Neuronal stem cell (in vitro differentiated cells): ENCODE data around the gene TRIM71.

Experiments used
- DNase-seq: peaks from one replicate; pipeline ENCODE4 v3.0.0-alpha.2; 2013; ENCODE audit warnings: low spot score
- H2AFZ ChIP-seq: one replicate; pipeline ENCODE4 v1.6.1; 2013; ENCODE audit warnings: mild to moderate bottlenecking, low read length, inconsistent platforms
- H2AK5ac ChIP-seq: 2 replicates; pipeline ENCODE4 v1.6.1; 2013; ENCODE audit warnings: low read depth, mild to moderate bottlenecking, inconsistent platforms, low read length, moderate library complexity, mixed read lengths
- H2BK120ac ChIP-seq: 2 replicates; pipeline ENCODE4 v1.6.1; 2013; ENCODE audit warnings: low read depth, mild to moderate bottlenecking, inconsistent platforms, low read length, moderate library complexity, mixed read lengths
- H2BK12ac ChIP-seq: one replicate; pipeline ENCODE4 v1.6.1; 2013; ENCODE audit warnings: low read length, inconsistent platforms
- H2BK15ac ChIP-seq: 2 replicates; pipeline ENCODE4 v1.6.1; 2013; ENCODE audit warnings: mild to moderate bottlenecking, low read length, inconsistent platforms, mixed read lengths
- H2BK5ac ChIP-seq: one replicate; pipeline ENCODE4 v1.6.1; 2013; ENCODE audit warnings: inconsistent platforms, mild to moderate bottlenecking, low read length, moderate library complexity
- H3K14ac ChIP-seq: one replicate; pipeline ENCODE4 v1.6.1; 2013; ENCODE audit warnings: low read length, inconsistent platforms
- H3K18ac ChIP-seq: 2 replicates; pipeline ENCODE4 v1.6.1; 2013; ENCODE audit warnings: low read length, inconsistent platforms
- H3K23ac ChIP-seq: 2 replicates; pipeline ENCODE4 v1.6.1; 2013; ENCODE audit warnings: low read depth, mild to moderate bottlenecking, mixed read lengths, low read length, inconsistent platforms; ENCODE audit not compliant: poor library complexity
- H3K27ac ChIP-seq: replicated peaks from 3 replicates; pipeline ENCODE4 v1.5.1; 2013; ENCODE audit warnings: low read length, inconsistent platforms
- H3K27me3 ChIP-seq, 3 experiments: 2 replicates each; pipeline ENCODE4 v1.6.1; 2013; ENCODE audit warnings: low read length in 3 of 3, mild to moderate bottlenecking in 2 of 3, inconsistent platforms in 1 of 3, low read depth in 1 of 3, mixed read lengths in 1 of 3, moderate library complexity in 1 of 3; ENCODE audit not compliant: control insufficient read depth in 3 of 3, insufficient read depth in 3 of 3
- H3K36me3 ChIP-seq, 2 donors: replicated peaks in 1 of 2; 2 replicates each; pipeline ENCODE4 v1.6.1; 2013; ENCODE audit warnings: low read length in 2 of 2; ENCODE audit not compliant: control insufficient read depth in 2 of 2, insufficient read depth in 2 of 2
- H3K4ac ChIP-seq: 2 replicates; pipeline ENCODE4 v1.6.1; 2013; ENCODE audit warnings: inconsistent platforms, mild to moderate bottlenecking, low read length, moderate library complexity
- H3K4me1 ChIP-seq, 2 donors: 1 replicate in 1 of 2; 2 replicates in 1 of 2; pipeline ENCODE4 v1.6.1; 2013; ENCODE audit warnings: low read length in 2 of 2, low read depth in 1 of 2; ENCODE audit not compliant: control insufficient read depth in 2 of 2, insufficient read depth in 1 of 2
- H3K4me2 ChIP-seq: one replicate; pipeline ENCODE4 v1.6.1; 2013; ENCODE audit warnings: mild to moderate bottlenecking, low read length, inconsistent platforms; ENCODE audit not compliant: insufficient read depth, poor library complexity, severe bottlenecking
- H3K4me3 ChIP-seq, 2 donors: 2 replicates each; pipeline ENCODE4 v1.5.1; 2013; ENCODE audit warnings: low read length in 2 of 2, mild to moderate bottlenecking in 2 of 2, inconsistent platforms in 1 of 2, moderate library complexity in 1 of 2
- H3K79me1 ChIP-seq: one replicate; pipeline ENCODE4 v1.6.1; 2013; ENCODE audit warnings: low read depth, mild to moderate bottlenecking, inconsistent platforms, low read length, moderate library complexity
- H3K9ac ChIP-seq: one replicate; pipeline ENCODE4 v1.6.1; 2013; ENCODE audit warnings: mild to moderate bottlenecking, low read depth, low read length, inconsistent platforms; ENCODE audit not compliant: poor library complexity
- H3K9me3 ChIP-seq, 2 donors: replicated peaks in 1 of 2; 2 replicates each; pipeline versions ENCODE3 to v1.6.1; 2013; ENCODE audit warnings: low read length in 2 of 2, mild to moderate bottlenecking in 2 of 2, inconsistent platforms in 1 of 2, low read depth in 1 of 2, mixed read lengths in 1 of 2, moderate library complexity in 1 of 2; ENCODE audit not compliant: control insufficient read depth in 2 of 2, insufficient read depth in 1 of 2
- H4K8ac ChIP-seq: one replicate; pipeline ENCODE4 v1.6.1; 2013; ENCODE audit warnings: low read depth, mild to moderate bottlenecking, inconsistent platforms, low read length, moderate library complexity
- H4K91ac ChIP-seq: one replicate; pipeline ENCODE4 v1.6.1; 2013; ENCODE audit warnings: low read length, low read depth, mild to moderate bottlenecking, inconsistent platforms; ENCODE audit not compliant: poor library complexity
- WGBS, 2 donors: extraction: QIAGEN DNeasy Blood & Tissue Kit; methylation state at CpG; one replicate each; pipeline ENCODE4 v1.1.7; 2013; ENCODE audit warnings: missing lambda C conversion rate in 2 of 2, mixed read lengths in 1 of 2; ENCODE audit not compliant: insufficient read length in 2 of 2, insufficient replicate concordance in 1 of 2; ENCODE audit errors: extremely low coverage in 2 of 2; 5-methylcytosine and 5-hydroxymethylcytosine counted together

The TRIM71 gene

DNA sequence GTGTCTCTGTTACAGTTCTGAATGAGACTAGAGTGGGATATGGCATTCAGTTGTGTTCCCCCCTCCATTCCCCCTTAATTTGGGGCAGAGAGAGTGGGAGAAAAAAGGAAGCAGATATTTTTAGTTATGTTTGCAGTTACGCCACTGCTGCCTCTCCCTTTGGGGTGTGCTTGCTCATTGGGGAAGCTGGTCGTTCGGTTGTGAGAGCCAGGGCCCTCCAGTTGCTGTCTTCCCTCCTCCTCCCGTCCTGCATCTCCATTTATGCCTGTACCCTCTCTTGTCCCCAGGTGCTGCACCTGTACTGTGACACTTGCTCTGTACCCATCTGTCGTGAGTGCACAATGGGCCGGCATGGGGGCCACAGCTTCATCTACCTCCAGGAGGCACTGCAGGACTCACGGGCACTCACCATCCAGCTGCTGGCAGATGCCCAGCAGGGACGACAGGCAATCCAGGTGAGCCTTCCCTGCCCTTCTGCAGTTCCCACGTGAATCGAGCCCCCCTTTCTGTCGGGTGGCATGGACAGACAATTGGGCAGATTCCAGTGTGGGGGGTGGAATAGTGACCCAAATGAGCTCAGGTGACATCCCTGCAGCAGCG, 55.8 kb downstream of the TRIM71 start:
- Histone ChIP-seq H3K27me3 (no peaks in the 10 kb centered on the region), H3K79me1 (peaks cover 9% of the 10 kb centered on the region), H3K18ac (peak overlapping the region; percentile 40), H3K23ac (no peak overlapping the region), H4K91ac (no peak overlapping the region), H2BK120ac (no peak overlapping the region), H3K4me2 (no peak overlapping the region), H3K14ac (no peak overlapping the region), H2AK5ac (no peak overlapping the region), H2BK15ac (no peak overlapping the region), H3K27ac (no peak overlapping the region), H2BK5ac (no peak overlapping the region), H3K36me3 (peaks cover 24 to 72% of the 10 kb centered on the region in 2 donors), H3K4me3 (no peak overlapping the region), H2AFZ (no peak overlapping the region), H3K4me1 (peaks cover 30 to 34% of the 10 kb centered on the region in 2 donors), H3K9me3 (peaks cover 1 to 7% of the 10 kb centered on the region in 2 donors), H4K8ac (no peak overlapping the region), H3K9ac (no peak overlapping the region), H2BK12ac (no peak overlapping the region), H3K4ac (no peak overlapping the region)
- WGBS, 2 donors = no CpG with 5 or more reads among the region's 12 CpGs
- DNase-seq = no peak

DNA sequence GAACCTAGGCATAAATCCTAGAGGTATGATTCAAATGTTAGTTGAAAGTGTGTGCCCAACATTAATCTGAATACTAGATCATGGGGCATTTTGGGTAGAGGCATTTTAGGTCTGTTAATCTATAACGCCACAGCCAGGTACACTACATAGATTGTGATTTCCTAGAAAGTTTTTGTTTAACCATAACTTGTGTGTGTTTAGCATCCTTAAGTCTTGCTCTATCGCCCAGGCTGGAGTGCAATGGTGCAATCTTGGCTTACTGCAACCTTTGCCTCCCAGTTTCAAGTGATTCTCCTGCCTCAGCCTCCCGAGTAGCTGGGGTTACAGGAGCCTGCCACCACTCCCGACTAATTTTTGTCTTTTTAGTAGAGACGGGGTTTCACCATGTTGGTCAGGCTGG, 59.1 kb downstream of the TRIM71 start:
- no peak overlapping the region for H3K14ac ChIP-seq
- no peak overlapping the region for H3K4me3 ChIP-seq
- peaks cover 28 to 94% of the 10 kb centered on the region in 2 donors for H3K36me3 ChIP-seq
- H3K4me1 ChIP-seq = peaks cover 2 to 15% of the 10 kb centered on the region in 2 donors
- no peak overlapping the region for H2BK5ac ChIP-seq
- no peak overlapping the region for H3K18ac ChIP-seq
- no peak overlapping the region for H3K9ac ChIP-seq
- H2AK5ac ChIP-seq = no peak overlapping the region
- no peaks in the 10 kb centered on the region for H3K27me3 ChIP-seq
- no CpG with 5 or more reads among the region's 5 CpGs for WGBS, 2 donors
- H3K4me2 ChIP-seq = no peak overlapping the region
- no peak overlapping the region for H3K4ac ChIP-seq
- no peak for DNase-seq
- H2BK15ac ChIP-seq = no peak overlapping the region
- H3K23ac ChIP-seq = no peak overlapping the region
- no peak overlapping the region for H4K8ac ChIP-seq
- peaks cover 7% of the 10 kb centered on the region for H3K79me1 ChIP-seq
- H3K9me3 ChIP-seq = peaks cover 1 to 7% of the 10 kb centered on the region in 2 donors
- H2BK120ac ChIP-seq = no peak overlapping the region
- H4K91ac ChIP-seq = no peak overlapping the region
- H2AFZ ChIP-seq = no peak overlapping the region
- no peak overlapping the region for H3K27ac ChIP-seq
- H2BK12ac ChIP-seq = no peak overlapping the region

DNA sequence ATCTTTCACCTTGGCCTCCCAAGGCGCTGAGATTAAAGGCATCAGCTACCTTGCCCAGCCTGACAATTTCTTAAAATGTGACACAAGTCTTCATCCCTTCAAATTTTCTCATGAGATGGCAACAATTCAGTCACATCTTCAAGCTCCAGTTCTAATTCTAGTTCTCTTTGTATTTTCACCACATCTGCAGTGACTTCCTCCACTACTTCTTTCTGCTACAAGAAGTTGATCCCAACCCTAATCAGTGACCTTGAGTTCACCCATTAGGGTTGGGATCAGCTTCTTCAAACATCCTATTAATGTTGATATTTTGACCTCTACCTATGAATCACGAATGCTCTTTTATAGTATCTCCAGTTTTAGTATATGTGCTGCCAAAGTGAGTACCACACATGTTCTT, 59.8 kb downstream of the TRIM71 start:
- Histone ChIP-seq H3K4ac (no peak overlapping the region), H3K36me3 (peaks cover 28 to 97% of the 10 kb centered on the region in 2 donors), H2AK5ac (no peak overlapping the region), H3K4me1 (peaks cover under 1 to 11% of the 10 kb centered on the region in 2 donors), H4K8ac (no peak overlapping the region), H3K14ac (no peak overlapping the region), H3K4me3 (no peak overlapping the region), H3K9ac (no peak overlapping the region), H3K9me3 (peaks cover 1 to 7% of the 10 kb centered on the region in 2 donors), H2AFZ (no peak overlapping the region), H3K23ac (no peak overlapping the region), H3K27me3 (no peaks in the 10 kb centered on the region), H2BK15ac (no peak overlapping the region), H3K4me2 (no peak overlapping the region), H3K79me1 (peaks cover 7% of the 10 kb centered on the region), H2BK12ac (no peak overlapping the region), H2BK5ac (no peak overlapping the region), H2BK120ac (no peak overlapping the region), H3K18ac (no peak overlapping the region), H4K91ac (no peak overlapping the region), H3K27ac (no peak overlapping the region)
- DNase-seq = no peak
- WGBS, 2 donors = no CpG with 5 or more reads among the region's 2 CpGs

DNA sequence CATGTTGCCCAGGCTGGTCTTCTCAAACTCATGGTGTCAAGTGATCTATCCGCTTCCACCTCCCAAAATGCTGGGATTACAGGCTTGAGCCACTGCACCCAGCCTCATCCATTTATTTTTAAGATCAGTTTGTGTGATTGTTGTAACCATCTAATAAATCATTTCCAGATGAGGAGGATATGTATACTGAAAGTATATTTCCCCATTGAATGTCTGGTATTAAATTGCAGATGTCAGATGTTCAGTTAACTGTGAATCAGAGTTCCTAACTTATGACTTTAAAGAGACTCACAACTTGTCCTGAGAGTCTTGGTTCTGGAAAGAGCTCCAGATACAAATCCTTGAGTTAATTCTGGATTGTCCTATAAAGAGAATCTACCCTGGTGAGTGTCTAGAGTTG, 62.4 kb downstream of the TRIM71 start:
- H3K36me3 ChIP-seq = peaks cover 20 to 99% of the 10 kb centered on the region in 2 donors
- no peak overlapping the region for H4K91ac ChIP-seq
- H3K27ac ChIP-seq = no peak overlapping the region
- no peak overlapping the region for H3K9ac ChIP-seq
- H3K23ac ChIP-seq = no peak overlapping the region
- H2AK5ac ChIP-seq = no peak overlapping the region
- H4K8ac ChIP-seq = no peak overlapping the region
- H2AFZ ChIP-seq = no peak overlapping the region
- peaks cover 2% of the 10 kb centered on the region for H3K79me1 ChIP-seq
- H2BK15ac ChIP-seq = no peak overlapping the region
- H3K4me2 ChIP-seq = no peak overlapping the region
- H3K4me1 ChIP-seq = peaks cover 0 to 3% of the 10 kb centered on the region in 2 donors
- no peak overlapping the region for H2BK120ac ChIP-seq
- no CpG with 5 or more reads among the region's 1 CpG for WGBS, 2 donors
- no peaks in the 10 kb centered on the region for H3K27me3 ChIP-seq
- H3K14ac ChIP-seq = no peak overlapping the region
- H3K18ac ChIP-seq = no peak overlapping the region
- no peak overlapping the region for H2BK12ac ChIP-seq
- no peak for DNase-seq
- no peak overlapping the region for H3K4ac ChIP-seq
- no peak overlapping the region for H3K4me3 ChIP-seq
- H2BK5ac ChIP-seq = no peak overlapping the region
- peaks cover 1 to 7% of the 10 kb centered on the region in 2 donors for H3K9me3 ChIP-seq
